Lower leg skin (tissue), 3 donors: ENCODE measurements around the gene AADACL3.

Experiments used
- CTCF ChIP-seq, 3 donors: fragments of 450-650 bp; IDR thresholded peaks; one replicate each; pipeline ENCODE4 v1.5.1; 2016; ENCODE audit warnings: antibody characterized with exemption in 3 of 3, mild to moderate bottlenecking in 3 of 3, moderate library complexity in 2 of 3
- POLR2A ChIP-seq, 2 donors: fragments of 450-650 bp; IDR thresholded peaks; one replicate each; pipeline ENCODE4 v1.6.1; 2016 to 2017; ENCODE audit warnings: antibody characterized with exemption in 2 of 2, mild to moderate bottlenecking in 1 of 2, moderate library complexity in 1 of 2

GRCh38 chr1:12748778-12749355 is 33.0 kb downstream of the AADACL3 start:
- TF ChIP-seq CTCF (IDR thresholded peaks at IDR 0.05) = no peak
- TF ChIP-seq POLR2A (IDR thresholded peaks at IDR 0.05) = no peak
